Smooth muscle cell (in vitro differentiated cells): Measurements from ENCODE around the gene NOX4. TPM values are rescaled to one million over a fixed set of nuclear protein-coding genes. Genes with fewer than 3 reads are reported as not detected.
A peak's percentile ranks its signal among the peaks of the same experiment; 100 is the strongest.

ENCODE experiments used
- DNase-seq: peaks from one replicate; lab custom pipeline; 2025; ENCODE audit not compliant: unreplicated experiment; lab: John Stamatoyannopoulos, UW
- H2AFZ ChIP-seq: fragments of 200-600 bp; sonication (generic); 2 replicates; pipeline ENCODE4 v1.6.0; 2016; ENCODE audit warnings: antibody characterized with exemption, low read depth, mild to moderate bottlenecking
- H3F3A ChIP-seq: fragments of 200-600 bp; sonication (generic); 2 replicates; pipeline ENCODE4 v1.6.0; 2017; ENCODE audit warnings: antibody characterized with exemption, low read depth
- H3K27ac ChIP-seq: fragments of 200-600 bp; sonication (generic); 2 replicates; pipeline ENCODE4 v1.5.1; 2016; ENCODE audit warnings: low read depth, mild to moderate bottlenecking
- H3K27me3 ChIP-seq: fragments of 200-600 bp; sonication (generic); 2 replicates; pipeline ENCODE4 v1.6.1; 2016; ENCODE audit warnings: low read depth, mild to moderate bottlenecking
- H3K36me3 ChIP-seq: fragments of 200-600 bp; sonication (generic); 2 replicates; pipeline ENCODE4 v1.5.1; 2016; ENCODE audit warnings: low read depth
- H3K4me1 ChIP-seq: fragments of 200-600 bp; sonication (generic); 2 replicates; pipeline ENCODE4 v1.5.1; 2016; ENCODE audit warnings: low read depth
- H3K4me2 ChIP-seq: fragments of 200-600 bp; sonication (generic); 2 replicates; pipeline ENCODE4 v1.6.0; 2016; ENCODE audit warnings: mild to moderate bottlenecking
- H3K4me3 ChIP-seq: fragments of 200-600 bp; sonication (generic); 2 replicates; pipeline ENCODE4 v1.5.1; 2016; ENCODE audit warnings: mild to moderate bottlenecking
- H3K79me2 ChIP-seq: fragments of 200-600 bp; sonication (generic); 2 replicates; pipeline ENCODE4 v1.6.0; 2016; ENCODE audit warnings: low read depth, mild to moderate bottlenecking
- H3K9ac ChIP-seq: fragments of 200-600 bp; sonication (generic); 2 replicates; pipeline ENCODE4 v1.6.0; 2016; ENCODE audit warnings: low read depth
- H3K9me3 ChIP-seq: fragments of 200-600 bp; sonication (generic); replicated peaks from 2 replicates; pipeline ENCODE4 v1.5.1; 2016; ENCODE audit warnings: low read depth
- H4K20me1 ChIP-seq: fragments of 200-600 bp; sonication (generic); 2 replicates; pipeline ENCODE4 v1.6.0; 2016; ENCODE audit warnings: low read depth
- CTCF ChIP-seq: fragments of 200-600 bp; sonication (generic); IDR thresholded peaks from 2 replicates; pipeline ENCODE4 v1.5.1; 2017; ENCODE audit warnings: borderline replicate concordance, mild to moderate bottlenecking, antibody characterized with exemption; ENCODE audit not compliant: insufficient read depth, poor library complexity, severe bottlenecking
- WGBS: methylation state at CpG from one replicate; pipeline ENCODE4 v1.1.7; 2016; ENCODE audit warnings: low lambda C conversion rate; 5-methylcytosine and 5-hydroxymethylcytosine counted together
- polyA plus RNA-seq: library from polyadenylated mRNA; unstranded; fragments of >200 nt; fragmentation: Nextera tagmentation; extraction: Ambion mirVana; gene quantifications from 2 replicates; pipeline ENCODE4 v1.2.1, GENCODE V29; 2016
- total RNA-seq: library from RNA; depleted of rRNA; stranded (reverse); fragments of >200 nt; gene quantifications from 2 replicates; pipeline ENCODE4 v1.2.3, GENCODE V29; 2014

NOX4 gene
- total and polyA plus RNA-seq, 2 experiments from 2014 or later: 7.3 to 31.9 TPM

GRCh38 chr11:89502301-89502700, 11.1 kb upstream of the NOX4 start:
- H3K79me2 ChIP-seq: no peaks in the 10 kb centered on the region
- no peak overlapping the region for H3K4me2 ChIP-seq
- no peak for TF ChIP-seq CTCF
- H3K9me3 ChIP-seq: no peaks in the 10 kb centered on the region
- H3K27ac ChIP-seq: no peak overlapping the region
- no peaks in the 10 kb centered on the region for H3K4me1 ChIP-seq
- DNase-seq: no peak
- no peak overlapping the region for H3K9ac ChIP-seq
- H3K4me3 ChIP-seq: no peak overlapping the region
- 96% methylated on average over 2 of the region's 2 CpGs for WGBS
- H3K36me3 ChIP-seq: no peaks in the 10 kb centered on the region
- no peaks in the 10 kb centered on the region for H3K27me3 ChIP-seq
- no peaks in the 10 kb centered on the region for H3F3A ChIP-seq
- H2AFZ ChIP-seq: no peak overlapping the region
- no peaks in the 10 kb centered on the region for H4K20me1 ChIP-seq

GRCh38 chr11:89500336-89500735, 9.2 kb upstream of the NOX4 start:
- no peak overlapping the region for H3K4me3 ChIP-seq
- peaks cover 13% of the 10 kb centered on the region for H3K4me1 ChIP-seq
- no peaks in the 10 kb centered on the region for H3K79me2 ChIP-seq
- peaks cover 4% of the 10 kb centered on the region for H3F3A ChIP-seq
- H3K4me2 ChIP-seq: no peak overlapping the region
- H4K20me1 ChIP-seq: no peaks in the 10 kb centered on the region
- no peak for TF ChIP-seq CTCF
- H3K27me3 ChIP-seq: no peaks in the 10 kb centered on the region
- no peak overlapping the region for H2AFZ ChIP-seq
- no peaks in the 10 kb centered on the region for H3K9me3 ChIP-seq
- H3K36me3 ChIP-seq: no peaks in the 10 kb centered on the region
- H3K27ac ChIP-seq: no peak overlapping the region
- no peak for DNase-seq
- H3K9ac ChIP-seq: no peak overlapping the region

- H3K27ac ChIP-seq: no peak overlapping the region
- TF ChIP-seq CTCF: peak; percentile 14
- H3K4me2 ChIP-seq: no peak overlapping the region
- DNase-seq: no peak
- no peaks in the 10 kb centered on the region for H4K20me1 ChIP-seq
- no peak overlapping the region for H2AFZ ChIP-seq
- 88% methylated on average over 5 of the region's 5 CpGs for WGBS
- peaks cover 16% of the 10 kb centered on the region for H3K4me1 ChIP-seq
- H3K79me2 ChIP-seq: no peaks in the 10 kb centered on the region
- H3K9me3 ChIP-seq: no peaks in the 10 kb centered on the region
- H3K4me3 ChIP-seq: no peak overlapping the region
- H3K9ac ChIP-seq: no peak overlapping the region
- no peaks in the 10 kb centered on the region for H3K36me3 ChIP-seq
- H3K27me3 ChIP-seq: no peaks in the 10 kb centered on the region
- peaks cover 11% of the 10 kb centered on the region for H3F3A ChIP-seq
These were observed 7.8 kb upstream of the NOX4 start for GRCh38 chr11:89498845-89499448.

- TF ChIP-seq CTCF: no peak
- H3K9me3 ChIP-seq: no peaks in the 10 kb centered on the region
- no peaks in the 10 kb centered on the region for H3K27me3 ChIP-seq
- no peak overlapping the region for H3K4me3 ChIP-seq
- H2AFZ ChIP-seq: no peak overlapping the region
- peaks cover 11% of the 10 kb centered on the region for H3F3A ChIP-seq
- H4K20me1 ChIP-seq: no peaks in the 10 kb centered on the region
- H3K4me2 ChIP-seq: peak overlapping the region; percentile 54
- WGBS: 2% methylated on average over 3 of the region's 3 CpGs
- no peak for DNase-seq
- H3K9ac ChIP-seq: peak overlapping the region; percentile 23
- no peaks in the 10 kb centered on the region for H3K79me2 ChIP-seq
- H3K36me3 ChIP-seq: no peaks in the 10 kb centered on the region
- H3K4me1 ChIP-seq: peaks cover 23% of the 10 kb centered on the region
- peak overlapping the region; percentile 93 for H3K27ac ChIP-seq
These were observed 4.8 kb upstream of the NOX4 start for GRCh38 chr11:89495951-89496350.
